GM23338 (cell line): ENCODE results near the gene VSTM2A. TPM values are rescaled to one million over a fixed set of nuclear protein-coding genes. Genes with fewer than 3 reads are reported as not detected.

Experiments
- ATAC-seq: fragments of 200-7000 bp; cut with Tn5 transposase; 3 replicates; pipeline ENCODE4 v1.9.1; 2020
- DNase-seq: peaks from one replicate; pipeline ENCODE4 v3.0.0-alpha.2; 2015; ENCODE audit warnings: low spot score
- H2AFZ ChIP-seq: fragments of 200-600 bp; sonication (generic); 2 replicates; pipeline ENCODE4 v1.8.0; 2016; ENCODE audit warnings: antibody characterized with exemption, mild to moderate bottlenecking, moderate library complexity
- H3F3A ChIP-seq: fragments of 200-600 bp; sonication (generic); replicated peaks from 2 replicates; pipeline ENCODE4 v1.8.0; 2017; ENCODE audit warnings: antibody characterized with exemption, mixed run types, low read depth
- H3K27ac ChIP-seq: fragments of 200-600 bp; sonication (generic); 2 replicates; pipeline ENCODE4 v1.6.1; 2016; ENCODE audit warnings: low read depth
- H3K27me3 ChIP-seq: fragments of 200-600 bp; sonication (generic); 2 replicates; pipeline ENCODE4 v1.8.0; 2016; ENCODE audit warnings: mild to moderate bottlenecking, mixed run types, moderate library complexity; ENCODE audit not compliant: insufficient read depth
- H3K36me3 ChIP-seq: fragments of 200-600 bp; sonication (generic); 2 replicates; pipeline ENCODE4 v1.8.0; 2016; ENCODE audit warnings: mild to moderate bottlenecking; ENCODE audit not compliant: insufficient read depth
- H3K4me1 ChIP-seq: fragments of 200-600 bp; sonication (generic); 2 replicates; pipeline ENCODE4 v1.8.0; 2016; ENCODE audit warnings: mild to moderate bottlenecking, moderate library complexity; ENCODE audit not compliant: insufficient read depth
- H3K4me2 ChIP-seq: fragments of 200-600 bp; sonication (generic); 2 replicates; pipeline ENCODE4 v1.7.1; 2017; ENCODE audit warnings: mixed run types
- H3K4me3 ChIP-seq: fragments of 200-600 bp; sonication (generic); 2 replicates; pipeline ENCODE4 v1.6.1; 2016; ENCODE audit warnings: mixed run types
- H3K79me2 ChIP-seq: fragments of 200-600 bp; sonication (generic); replicated peaks from 2 replicates; pipeline ENCODE4 v1.8.0; 2017; ENCODE audit warnings: mild to moderate bottlenecking; ENCODE audit not compliant: insufficient read depth
- H3K9me2 ChIP-seq: fragments of 200-600 bp; sonication (generic); 2 replicates; pipeline ENCODE4 v1.8.0; 2017; ENCODE audit not compliant: insufficient read depth
- H4K20me1 ChIP-seq: fragments of 200-600 bp; sonication (generic); replicated peaks from 2 replicates; pipeline ENCODE4 v1.8.0; 2017; ENCODE audit warnings: mild to moderate bottlenecking; ENCODE audit not compliant: insufficient read depth
- H3K27ac Mint-ChIP-seq: 2 replicates; pipeline ENCODE4 v1.8.0; 2020; ENCODE audit warnings: inconsistent platforms, mild to moderate bottlenecking, moderate library complexity, mixed read lengths
- H3K27me3 Mint-ChIP-seq: 3 replicates; pipeline ENCODE4 v1.8.0; 2022; ENCODE audit warnings: low read depth, mild to moderate bottlenecking, moderate library complexity, mixed read lengths, inconsistent platforms; ENCODE audit not compliant: insufficient read depth, poor library complexity
- H3K36me3 Mint-ChIP-seq: 3 replicates; pipeline ENCODE4 v1.8.0; 2021; ENCODE audit warnings: low read depth, mild to moderate bottlenecking, inconsistent platforms, moderate library complexity, mixed read lengths
- H3K4me1 Mint-ChIP-seq: 3 replicates; pipeline ENCODE4 v1.8.0; 2020; ENCODE audit warnings: mild to moderate bottlenecking, inconsistent platforms, mixed read lengths
- H3K4me3 Mint-ChIP-seq: 3 replicates; pipeline ENCODE4 v1.8.0; 2021; ENCODE audit warnings: moderate library complexity, mild to moderate bottlenecking, inconsistent platforms, mixed read lengths
- H3K9me3 Mint-ChIP-seq: 3 replicates; pipeline ENCODE4 v1.8.0; 2020; ENCODE audit warnings: moderate library complexity, mild to moderate bottlenecking, inconsistent platforms, mixed read lengths
- CREB1 ChIP-seq: fragments of 250-450 bp; sonication (Bioruptor Pico); IDR thresholded peaks from 2 replicates; pipeline ENCODE4 v1.5.0; 2020; ENCODE audit warnings: low read depth, mild to moderate bottlenecking, moderate library complexity
- EZH2 ChIP-seq: fragments of 200-600 bp; sonication (generic); IDR thresholded peaks from one replicate; pipeline ENCODE4 v1.8.0; 2017; ENCODE audit warnings: antibody characterized with exemption, mild to moderate bottlenecking, low read depth; ENCODE audit not compliant: unreplicated experiment
- EZH2phosphoT487 ChIP-seq: fragments of 200-600 bp; sonication (generic); IDR thresholded peaks from one replicate; pipeline ENCODE4 v1.8.1; 2018; ENCODE audit warnings: antibody characterized with exemption; ENCODE audit not compliant: unreplicated experiment
- JUNB ChIP-seq: IDR thresholded peaks from one replicate; pipeline ENCODE4 v1.6.1; 2016; ENCODE audit warnings: antibody characterized with exemption; ENCODE audit not compliant: unreplicated experiment
- NANOG ChIP-seq: IDR thresholded peaks from 2 replicates; pipeline ENCODE4 v1.6.1; 2016; ENCODE audit warnings: antibody characterized with exemption, borderline replicate concordance
- STAT1 ChIP-seq: IDR thresholded peaks from one replicate; pipeline ENCODE4 v1.6.1; 2016; ENCODE audit warnings: antibody characterized with exemption; ENCODE audit not compliant: unreplicated experiment
- ZNF331 ChIP-seq: fragments of 250-450 bp; sonication (Bioruptor Pico); IDR thresholded peaks from 2 replicates; pipeline ENCODE4 v1.5.0; 2020; ENCODE audit warnings: low read depth, mild to moderate bottlenecking, moderate library complexity
- ZNF462 ChIP-seq: fragments of 250-450 bp; sonication (Bioruptor Pico); IDR thresholded peaks from 2 replicates; pipeline ENCODE4 v1.5.0; 2020; ENCODE audit warnings: mild to moderate bottlenecking, moderate library complexity
- long read RNA-seq: library from polyadenylated mRNA; unstranded; transcript quantifications from one replicate; pipeline ENCODE4 v2.0.0, GENCODE V29; 2020; ENCODE audit not compliant: unreplicated experiment
- polyA plus RNA-seq: library from polyadenylated mRNA; unstranded; fragments of >200 nt; fragmentation: Nextera tagmentation; extraction: Ambion mirVana; gene quantifications from 2 replicates; pipeline ENCODE4 v1.2.1, GENCODE V29; 2016
- total RNA-seq: library from RNA; depleted of rRNA; stranded (reverse); fragments of >200 nt; shearing (Covaris generic); gene quantifications from 2 replicates; pipeline ENCODE4 v1.2.3, GENCODE V29; 2014; rRNA removed
- TF ChIP-seq, protein P1 (sequence below), 2 experiments: fragments of 200-600 bp in 1 of 2; sonication (generic) in 1 of 2; conservative IDR thresholded peaks; 2 replicates each; pipeline versions ENCODE4 v1.5.1 to v1.6.1; 2016 to 2017; ENCODE audit warnings: antibody characterized with exemption in 2 of 2, low read depth in 2 of 2, mild to moderate bottlenecking in 2 of 2, moderate library complexity in 1 of 2
- TF ChIP-seq, protein P2 (sequence below): IDR thresholded peaks from one replicate; pipeline ENCODE4 v1.6.1; 2018; ENCODE audit warnings: antibody characterized with exemption; ENCODE audit not compliant: unreplicated experiment

Gene VSTM2A
- total RNA-seq (0.73 and 1.2 TPM in 2 replicates), polyA plus RNA-seq (0.79 and 1.1 TPM in 2 replicates)
- long read RNA-seq: 0 reads

GRCh38 chr7:54541669-54542625 is at the start of gene VSTM2A:
TSS of gene VSTM2A (plus strand) at chr7:54542375. CDS start at chr7:54542731, 356 bp downstream.
- peak within 1 kb of the TSS; percentile 86 for H3K4me2 ChIP-seq
- Mint-ChIP-seq H3K27me3 (peaks cover 44% of the 10 kb centered on the region), H3K9me3 (no peaks in the 10 kb centered on the region), H3K36me3 (no peaks in the 10 kb centered on the region), H3K4me1 (peaks cover 26% of the 10 kb centered on the region; the same call in 2 of the 3 replicates), H3K4me3 (peak within 1 kb of the TSS; percentile 85), H3K27ac (no peak within 1 kb of the TSS)
- H2AFZ ChIP-seq: peak within 1 kb of the TSS; percentile 89
- 0 out of 2 replicates have a peak, but pooled peaks cover 2% of the 10 kb centered on the region for H3F3A ChIP-seq
- peak; percentile 85 for DNase-seq
- no peaks in the 10 kb centered on the region for H3K36me3 ChIP-seq
- TF ChIP-seq NANOG: no peak
- TF ChIP-seq EZH2: no peak
- no peak for TF ChIP-seq STAT1
- TF ChIP-seq, protein P1, sequence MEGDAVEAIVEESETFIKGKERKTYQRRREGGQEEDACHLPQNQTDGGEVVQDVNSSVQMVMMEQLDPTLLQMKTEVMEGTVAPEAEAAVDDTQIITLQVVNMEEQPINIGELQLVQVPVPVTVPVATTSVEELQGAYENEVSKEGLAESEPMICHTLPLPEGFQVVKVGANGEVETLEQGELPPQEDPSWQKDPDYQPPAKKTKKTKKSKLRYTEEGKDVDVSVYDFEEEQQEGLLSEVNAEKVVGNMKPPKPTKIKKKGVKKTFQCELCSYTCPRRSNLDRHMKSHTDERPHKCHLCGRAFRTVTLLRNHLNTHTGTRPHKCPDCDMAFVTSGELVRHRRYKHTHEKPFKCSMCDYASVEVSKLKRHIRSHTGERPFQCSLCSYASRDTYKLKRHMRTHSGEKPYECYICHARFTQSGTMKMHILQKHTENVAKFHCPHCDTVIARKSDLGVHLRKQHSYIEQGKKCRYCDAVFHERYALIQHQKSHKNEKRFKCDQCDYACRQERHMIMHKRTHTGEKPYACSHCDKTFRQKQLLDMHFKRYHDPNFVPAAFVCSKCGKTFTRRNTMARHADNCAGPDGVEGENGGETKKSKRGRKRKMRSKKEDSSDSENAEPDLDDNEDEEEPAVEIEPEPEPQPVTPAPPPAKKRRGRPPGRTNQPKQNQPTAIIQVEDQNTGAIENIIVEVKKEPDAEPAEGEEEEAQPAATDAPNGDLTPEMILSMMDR (conservative IDR thresholded peaks at IDR 0.05; ENCODE audit: low read depth in 2 of 2): no peak
- no peak for TF ChIP-seq EZH2phosphoT487
- TF ChIP-seq JUNB: no peak
- TF ChIP-seq, protein P2, sequence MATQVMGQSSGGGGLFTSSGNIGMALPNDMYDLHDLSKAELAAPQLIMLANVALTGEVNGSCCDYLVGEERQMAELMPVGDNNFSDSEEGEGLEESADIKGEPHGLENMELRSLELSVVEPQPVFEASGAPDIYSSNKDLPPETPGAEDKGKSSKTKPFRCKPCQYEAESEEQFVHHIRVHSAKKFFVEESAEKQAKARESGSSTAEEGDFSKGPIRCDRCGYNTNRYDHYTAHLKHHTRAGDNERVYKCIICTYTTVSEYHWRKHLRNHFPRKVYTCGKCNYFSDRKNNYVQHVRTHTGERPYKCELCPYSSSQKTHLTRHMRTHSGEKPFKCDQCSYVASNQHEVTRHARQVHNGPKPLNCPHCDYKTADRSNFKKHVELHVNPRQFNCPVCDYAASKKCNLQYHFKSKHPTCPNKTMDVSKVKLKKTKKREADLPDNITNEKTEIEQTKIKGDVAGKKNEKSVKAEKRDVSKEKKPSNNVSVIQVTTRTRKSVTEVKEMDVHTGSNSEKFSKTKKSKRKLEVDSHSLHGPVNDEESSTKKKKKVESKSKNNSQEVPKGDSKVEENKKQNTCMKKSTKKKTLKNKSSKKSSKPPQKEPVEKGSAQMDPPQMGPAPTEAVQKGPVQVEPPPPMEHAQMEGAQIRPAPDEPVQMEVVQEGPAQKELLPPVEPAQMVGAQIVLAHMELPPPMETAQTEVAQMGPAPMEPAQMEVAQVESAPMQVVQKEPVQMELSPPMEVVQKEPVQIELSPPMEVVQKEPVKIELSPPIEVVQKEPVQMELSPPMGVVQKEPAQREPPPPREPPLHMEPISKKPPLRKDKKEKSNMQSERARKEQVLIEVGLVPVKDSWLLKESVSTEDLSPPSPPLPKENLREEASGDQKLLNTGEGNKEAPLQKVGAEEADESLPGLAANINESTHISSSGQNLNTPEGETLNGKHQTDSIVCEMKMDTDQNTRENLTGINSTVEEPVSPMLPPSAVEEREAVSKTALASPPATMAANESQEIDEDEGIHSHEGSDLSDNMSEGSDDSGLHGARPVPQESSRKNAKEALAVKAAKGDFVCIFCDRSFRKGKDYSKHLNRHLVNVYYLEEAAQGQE: peak; percentile 70
- TF ChIP-seq ZNF462 (CRISPR knock-in tag): no peak
- TF ChIP-seq CREB1 (CRISPR knock-in tag): peak; percentile 32; the same call in 1 of the 2 replicates
- TF ChIP-seq ZNF331 (CRISPR knock-in tag): peak; percentile 30; the same call in 1 of the 2 replicates
- peak within 1 kb of the TSS; percentile 63 for H3K4me3 ChIP-seq
- no peaks in the 10 kb centered on the region for H4K20me1 ChIP-seq
- no peak within 1 kb of the TSS for H3K27ac ChIP-seq
- ATAC-seq: peak; percentile 71
- H3K27me3 ChIP-seq: peaks cover 60% of the 10 kb centered on the region
- H3K9me2 ChIP-seq: no peaks in the 10 kb centered on the region
- H3K4me1 ChIP-seq: peaks cover 28% of the 10 kb centered on the region
- no peaks in the 10 kb centered on the region for H3K79me2 ChIP-seq
